HepG2 (cell line): ENCODE data around the gene BTG2. TPM values are rescaled to one million over a fixed set of nuclear protein-coding genes. Genes with fewer than 3 reads are reported as not detected.

Source experiments
- ATAC-seq: fragments of 200-7000 bp; cut with Tn5 transposase; 3 replicates; pipeline ENCODE4 v1.9.1; 2020; ENCODE audit warnings: mild to moderate bottlenecking, moderate library complexity
- BruUV-seq: library from RNA; stranded (reverse); fragments of 400-500 nt; replicated peaks from 2 replicates; lab custom pipeline; 2021; lab: Mats Ljungman, UMichigan
- CTCF ChIA-PET: fragments of 300-600 bp; formaldehyde crosslinking; extraction: SDS; loops from one replicate; lab custom pipeline; 2021; ENCODE audit warnings: low total read pairs, inconsistent platforms, low intra/inter-chr PET ratio; lab: Yijun Ruan, JAX
- POLR2A ChIA-PET: fragments of 350-600 bp; sonication (Branson Sonifier 250); formaldehyde crosslinking; loops from one replicate; lab custom pipeline; 2020; ENCODE audit warnings: antibody characterized with exemption, inconsistent platforms; lab: Yijun Ruan, JAX
- DNase-seq: peaks from one replicate; pipeline ENCODE4 v3.0.0-alpha.2; 2015; ENCODE audit warnings: low spot score
- FAIRE-seq: peaks from 3 replicates; lab custom pipeline; 2011; peaks lifted over from hg19 to GRCh38; lab: Jason Lieb, UNC
- H2AFZ ChIP-seq: one replicate; pipeline ENCODE4 v1.6.1; 2011; ENCODE audit warnings: low read length, inconsistent platforms
- H3K27ac ChIP-seq: fragments of 300-600 bp; 3 replicates; pipeline ENCODE4 v1.8.0; 2011; ENCODE audit warnings: mixed run types, mild to moderate bottlenecking, mixed read lengths, low read length, inconsistent platforms; ENCODE audit not compliant: insufficient read depth; ENCODE audit errors: extremely low read length
- H3K27me3 ChIP-seq, 2 experiments: fragments of 200-600 bp in 1 of 2; 2 replicates in 1 of 2; 3 replicates in 1 of 2; pipeline versions ENCODE4 v1.6.0 to v1.8.0; 2011; ENCODE audit warnings: low read length in 2 of 2, mild to moderate bottlenecking in 2 of 2, moderate library complexity in 2 of 2, inconsistent platforms in 1 of 2; ENCODE audit not compliant: insufficient read depth in 2 of 2, control insufficient read depth in 1 of 2
- H3K36me3 ChIP-seq, 2 experiments: fragments of 200-600 bp in 1 of 2; replicated peaks in 1 of 2; 2 replicates in 1 of 2; 3 replicates in 1 of 2; pipeline versions ENCODE4 v1.5.1 to v1.8.0; 2011; ENCODE audit warnings: low read length in 2 of 2, inconsistent platforms in 1 of 2; ENCODE audit not compliant: insufficient read depth in 2 of 2, control insufficient read depth in 1 of 2
- H3K4me1 ChIP-seq: 2 replicates; pipeline ENCODE4 v1.5.1; 2012; ENCODE audit warnings: low read length, inconsistent platforms; ENCODE audit not compliant: insufficient read depth
- H3K4me2 ChIP-seq: 2 replicates; pipeline ENCODE4 v1.6.0; 2011; ENCODE audit warnings: low read depth, low read length, inconsistent platforms
- H3K4me3 ChIP-seq, 3 experiments: fragments of 200-600 bp in 1 of 3; sonication (generic), shearing (Covaris generic) in 1 of 3; replicated peaks in 1 of 3; 2 replicates each; pipeline ENCODE4 v1.5.1; 2011 to 2016; ENCODE audit warnings: low read length in 3 of 3, inconsistent platforms in 2 of 3, low read depth in 2 of 3, mild to moderate bottlenecking in 2 of 3, control low read depth in 1 of 3, mixed read lengths in 1 of 3; ENCODE audit not compliant: insufficient read depth in 1 of 3
- H3K79me2 ChIP-seq: one replicate; pipeline ENCODE4 v1.6.1; 2011; ENCODE audit warnings: low read length, inconsistent platforms; ENCODE audit not compliant: insufficient read depth
- H3K9ac ChIP-seq: 2 replicates; pipeline ENCODE4 v1.6.0; 2011; ENCODE audit warnings: mild to moderate bottlenecking, low read depth, low read length, inconsistent platforms; ENCODE audit not compliant: insufficient read depth
- H3K9me3 ChIP-seq: 2 replicates; pipeline ENCODE4 v1.5.1; 2012; ENCODE audit warnings: mild to moderate bottlenecking, low read length
- H4K20me1 ChIP-seq: 2 replicates; pipeline ENCODE4 v1.6.0; 2011; ENCODE audit warnings: inconsistent platforms, mild to moderate bottlenecking, low read length, moderate library complexity; ENCODE audit not compliant: insufficient read depth
- ARID2 ChIP-seq: sonication (generic); formaldehyde crosslinking; IDR thresholded peaks from 2 replicates; pipeline ENCODE4 v1.8.1; 2022; ENCODE audit warnings: mild to moderate bottlenecking, missing genetic modification reagents, borderline replicate concordance
- ARNTL ChIP-seq: sonication (generic); formaldehyde crosslinking; IDR thresholded peaks from 2 replicates; pipeline ENCODE4 v1.4.0; 2020; ENCODE audit warnings: mild to moderate bottlenecking, missing genetic modification reagents
- DNMT1 ChIP-seq: sonication (generic); formaldehyde crosslinking; IDR thresholded peaks from 2 replicates; pipeline ENCODE4 v1.5.1; 2020; ENCODE audit warnings: mild to moderate bottlenecking, missing genetic modification reagents
- FOXA1 ChIP-seq, 2 experiments: fragments of 450-650 bp in 1 of 2; sonication (generic) in 1 of 2; formaldehyde crosslinking in 1 of 2; IDR thresholded peaks; 2 replicates each; pipeline versions ENCODE4 v1.4.0 to v1.6.1; 2016 to 2020; ENCODE audit warnings: missing genetic modification reagents in 1 of 2
- GLI4 ChIP-seq: sonication (generic); formaldehyde crosslinking; IDR thresholded peaks from 2 replicates; pipeline ENCODE4 v1.5.1; 2020; ENCODE audit warnings: missing genetic modification reagents, mild to moderate bottlenecking, moderate library complexity, borderline replicate concordance
- HNRNPUL1 ChIP-seq: fragments of 200-400 bp; formaldehyde crosslinking; IDR thresholded peaks from 2 replicates; pipeline ENCODE4 v1.6.1; 2017; ENCODE audit warnings: low read depth, mild to moderate bottlenecking, low read length, moderate library complexity
- IRX3 ChIP-seq: sonication (generic); formaldehyde crosslinking; IDR thresholded peaks from 2 replicates; pipeline ENCODE4 v1.8.1; 2023; ENCODE audit warnings: mild to moderate bottlenecking, low read depth, missing genetic modification reagents, borderline replicate concordance
- KMT2A ChIP-seq: sonication (generic); formaldehyde crosslinking; IDR thresholded peaks from 2 replicates; pipeline ENCODE4 v1.4.0; 2020; ENCODE audit warnings: missing genetic modification reagents
- LCORL ChIP-seq, 2 experiments: fragments of 450-650 bp in 1 of 2; sonication (generic) in 1 of 2; formaldehyde crosslinking in 1 of 2; IDR thresholded peaks; 2 replicates each; pipeline versions ENCODE4 v1.5.0 to v1.6.1; 2017 to 2020; ENCODE audit warnings: antibody characterized with exemption in 1 of 2, missing genetic modification reagents in 1 of 2
- MBD4 ChIP-seq: IDR thresholded peaks from 2 replicates; pipeline ENCODE4 v1.6.1; 2012; ENCODE audit warnings: low read length, inconsistent platforms, borderline replicate concordance
- NFRKB ChIP-seq: fragments of 450-650 bp; IDR thresholded peaks from 2 replicates; pipeline ENCODE4 v1.6.1; 2017
- PHF21A ChIP-seq: sonication (generic); formaldehyde crosslinking; IDR thresholded peaks from 2 replicates; pipeline ENCODE4 v1.5.0; 2020; ENCODE audit warnings: mild to moderate bottlenecking, missing genetic modification reagents
- SOX13 ChIP-seq, 3 experiments: fragments of 450-650 bp in 1 of 3; sonication (generic) in 1 of 3; formaldehyde crosslinking in 1 of 3; IDR thresholded peaks in 2 of 3; conservative IDR thresholded peaks in 1 of 3; 2 replicates each; pipeline versions ENCODE4 v1.5.0 to v1.6.1; 2016 to 2020; ENCODE audit warnings: antibody characterized with exemption in 1 of 3, mild to moderate bottlenecking in 1 of 3, missing compliant biosample characterization in 1 of 3, missing genetic modification reagents in 1 of 3, moderate library complexity in 1 of 3
- TMF1 ChIP-seq: sonication (generic); formaldehyde crosslinking; IDR thresholded peaks from 2 replicates; pipeline ENCODE4 v1.8.1; 2022; ENCODE audit warnings: low read depth, missing genetic modification reagents
- ZNF121 ChIP-seq: sonication (generic); formaldehyde crosslinking; IDR thresholded peaks from 2 replicates; pipeline ENCODE4 v1.5.0; 2020; ENCODE audit warnings: mild to moderate bottlenecking, missing genetic modification reagents
- ZNF547 ChIP-seq: sonication (generic); formaldehyde crosslinking; IDR thresholded peaks from 2 replicates; pipeline ENCODE4 v1.5.1; 2020; ENCODE audit warnings: mild to moderate bottlenecking, missing genetic modification reagents
- ZNF850 ChIP-seq: sonication (generic); formaldehyde crosslinking; conservative IDR thresholded peaks from 2 replicates; pipeline ENCODE4 v1.9.0; 2021; ENCODE audit warnings: mild to moderate bottlenecking, missing genetic modification reagents
- WGBS: methylation state at CpG from one replicate; pipeline ENCODE4 v1.1.6; 2017; ENCODE audit warnings: low lambda C conversion rate; 5-methylcytosine and 5-hydroxymethylcytosine counted together
- in situ Hi-C: cut with HindIII; loops from 2 replicates; pipeline ENCODE4 v1.10.0; 2017; ENCODE audit warnings: low pct_unique_long_range_greater_than_20kb; ENCODE audit not compliant: extremely low pct_ligation_motif_present
- intact Hi-C: fragments of 100-400 bp; cut with micrococcal nuclease; formaldehyde crosslinking; loops from one replicate; pipeline ENCODE4 v1.10.0; 2022; ENCODE audit not compliant: unreplicated experiment
- polyA plus RNA-seq, 8 experiments: library from polyadenylated mRNA; depleted of rRNA in 3 of 8; stranded (reverse) in 7 of 8; unstranded in 1 of 8; fragments of >200 nt; fragmentation: Illumina TruSeq in 4 of 8; extraction: Trizol in 4 of 8; gene quantifications; 2 replicates each; pipeline versions ENCODE4 v1.2.1 to v1.2.3, GENCODE V29; 2011 to 2016; ENCODE audit warnings: low read depth in 4 of 8, missing spikeins in 1 of 8, mixed read lengths in 1 of 8; ENCODE audit not compliant: insufficient read depth in 1 of 8
- total RNA-seq, 5 experiments: library from RNA; depleted of rRNA; stranded (reverse); fragments of >200 nt; fragmentation: Illumina TruSeq; extraction: Trizol; gene quantifications; 2 replicates each; pipeline ENCODE4 v1.2.3, GENCODE V29; 2016; ENCODE audit warnings: low read depth in 1 of 5
- TF ChIP-seq, protein P1 (sequence below): sonication (generic); formaldehyde crosslinking; IDR thresholded peaks from 2 replicates; pipeline ENCODE4 v1.9.0; 2021; ENCODE audit warnings: missing genetic modification reagents, borderline replicate concordance
- TF ChIP-seq, protein P2 (sequence below): IDR thresholded peaks from 2 replicates; pipeline ENCODE4 v1.6.1; 2016; ENCODE audit warnings: low read depth, borderline replicate concordance

The BTG2 gene
- total and polyA plus RNA-seq, 2 of the 13 experiments (the other 11 are each of a cell fraction or from before 2014, with no cell fraction given) = 13.6 to 18.3 TPM

DNA sequence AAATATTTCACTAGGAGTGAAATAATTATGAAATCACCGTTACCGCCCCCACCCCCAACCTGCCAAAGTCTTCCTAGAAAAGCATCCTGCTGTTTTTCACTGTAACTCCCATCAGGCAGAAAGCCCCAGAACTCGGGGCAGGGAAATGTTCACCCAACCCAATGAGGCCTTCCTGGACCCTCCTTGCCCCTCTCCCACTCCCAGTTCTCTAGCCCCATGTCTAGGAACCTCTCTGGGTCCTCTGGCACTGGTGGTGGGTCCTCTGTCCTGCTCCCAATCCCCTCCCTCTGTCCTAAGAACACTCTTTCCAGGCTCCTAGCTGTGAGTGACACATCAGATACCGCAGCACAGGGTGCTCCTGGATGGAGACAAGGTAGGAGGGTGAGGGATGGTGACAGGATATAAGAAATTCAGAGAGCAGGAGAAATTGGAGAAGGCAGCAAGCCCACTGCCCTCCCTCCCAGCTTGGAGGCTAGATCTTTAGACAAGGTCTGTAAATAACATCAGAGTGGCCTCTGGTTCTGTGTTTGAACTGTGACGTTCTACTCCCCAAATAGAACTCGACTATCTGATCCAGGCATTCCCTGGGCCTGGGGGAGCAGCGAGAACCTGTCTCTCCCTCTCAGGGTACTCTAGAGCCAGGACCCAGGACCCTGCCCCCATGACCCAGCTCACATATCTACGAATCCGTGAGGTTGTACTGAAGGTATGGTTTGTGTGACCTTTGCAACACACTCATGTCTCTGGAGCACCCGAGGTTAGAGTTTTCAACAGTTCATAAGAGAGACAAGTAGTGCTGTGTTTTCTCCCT lies 23.3 kb upstream of the BTG2 start:
- ChIA-PET CTCF (no interaction called here), POLR2A (interaction anchor here (1.8 to 2.3 kb wide), 2 partner anchors 9 to 24 kb away, joined by 7 to 11 read pairs; partner anchors contain the start of gene BTG2)
- H3K36me3 ChIP-seq = no peaks in the 10 kb centered on the region
- H3K4me1 ChIP-seq = peaks cover 26% of the 10 kb centered on the region
- WGBS = 3% methylated on average over 7 of the region's 10 CpGs
- no TSS peak for BruUV-seq
- no peaks in the 10 kb centered on the region for H3K9me3 ChIP-seq
- no peak overlapping the region for H3K9ac ChIP-seq
- no peak overlapping the region for H3K27ac ChIP-seq
- ATAC-seq = peak; percentile 67
- peaks cover 0 to 40% of the 10 kb centered on the region in 2 experiments; a peak in 4 of 5 replicates for H3K27me3 ChIP-seq
- H4K20me1 ChIP-seq = no peaks in the 10 kb centered on the region
- in situ Hi-C loops (no loop called here), intact Hi-C loops (no loop called here)
- peak overlapping the region; percentile 46 for H2AFZ ChIP-seq
- FAIRE-seq = peak; percentile 53
- H3K4me3 ChIP-seq = peak overlapping the region in 1 of 3 experiments; percentile 53; a peak in 1 of 6 replicates
- no peaks in the 10 kb centered on the region for H3K79me2 ChIP-seq
- DNase-seq = peak; percentile 29
- H3K4me2 ChIP-seq = peak overlapping the region; percentile 71
- TF ChIP-seq KMT2A (CRISPR knock-in tag) (no peak), GLI4 (CRISPR knock-in tag) (no peak), DNMT1 (CRISPR knock-in tag) (no peak), SOX13 (IDR thresholded peaks at IDR 0.05) (no peak), SOX13 (CRISPR knock-in tag; conservative IDR thresholded peaks at IDR 0.05 in 1 of 2, IDR thresholded peaks at IDR 0.05 in 1 of 2) (0 out of 4 replicates have a peak, but pooled peaks of 1 of the 2 experiments have one; percentile 1), LCORL (IDR thresholded peaks at IDR 0.05) (no peak), LCORL (CRISPR knock-in tag; IDR thresholded peaks at IDR 0.05) (peak; percentile 39; the same call in 1 of the 2 replicates), ZNF121 (no peak), ZNF850 (CRISPR knock-in tag) (no peak), IRX3 (CRISPR knock-in tag) (no peak), NFRKB (no peak), PHF21A (CRISPR knock-in tag) (no peak), HNRNPUL1 (no peak), MBD4 (no peak), FOXA1 (IDR thresholded peaks at IDR 0.05) (no peak), FOXA1 (CRISPR knock-in tag; IDR thresholded peaks at IDR 0.05) (0 out of 2 replicates have a peak, but pooled peaks have one; percentile 9), TMF1 (CRISPR knock-in tag) (no peak), ARID2 (CRISPR knock-in tag) (no peak), ZNF547 (CRISPR knock-in tag) (no peak), ARNTL (CRISPR knock-in tag) (no peak)
- TF ChIP-seq, protein P1, sequence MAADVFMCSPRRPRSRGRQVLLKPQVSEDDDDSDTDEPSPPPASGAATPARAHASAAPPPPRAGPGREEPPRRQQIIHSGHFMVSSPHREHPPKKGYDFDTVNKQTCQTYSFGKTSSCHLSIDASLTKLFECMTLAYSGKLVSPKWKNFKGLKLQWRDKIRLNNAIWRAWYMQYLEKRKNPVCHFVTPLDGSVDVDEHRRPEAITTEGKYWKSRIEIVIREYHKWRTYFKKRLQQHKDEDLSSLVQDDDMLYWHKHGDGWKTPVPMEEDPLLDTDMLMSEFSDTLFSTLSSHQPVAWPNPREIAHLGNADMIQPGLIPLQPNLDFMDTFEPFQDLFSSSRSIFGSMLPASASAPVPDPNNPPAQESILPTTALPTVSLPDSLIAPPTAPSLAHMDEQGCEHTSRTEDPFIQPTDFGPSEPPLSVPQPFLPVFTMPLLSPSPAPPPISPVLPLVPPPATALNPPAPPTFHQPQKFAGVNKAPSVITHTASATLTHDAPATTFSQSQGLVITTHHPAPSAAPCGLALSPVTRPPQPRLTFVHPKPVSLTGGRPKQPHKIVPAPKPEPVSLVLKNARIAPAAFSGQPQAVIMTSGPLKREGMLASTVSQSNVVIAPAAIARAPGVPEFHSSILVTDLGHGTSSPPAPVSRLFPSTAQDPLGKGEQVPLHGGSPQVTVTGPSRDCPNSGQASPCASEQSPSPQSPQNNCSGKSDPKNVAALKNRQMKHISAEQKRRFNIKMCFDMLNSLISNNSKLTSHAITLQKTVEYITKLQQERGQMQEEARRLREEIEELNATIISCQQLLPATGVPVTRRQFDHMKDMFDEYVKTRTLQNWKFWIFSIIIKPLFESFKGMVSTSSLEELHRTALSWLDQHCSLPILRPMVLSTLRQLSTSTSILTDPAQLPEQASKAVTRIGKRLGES = no peak
- TF ChIP-seq, protein P2, sequence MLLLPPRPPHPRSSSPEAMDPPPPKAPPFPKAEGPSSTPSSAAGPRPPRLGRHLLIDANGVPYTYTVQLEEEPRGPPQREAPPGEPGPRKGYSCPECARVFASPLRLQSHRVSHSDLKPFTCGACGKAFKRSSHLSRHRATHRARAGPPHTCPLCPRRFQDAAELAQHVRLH (CRISPR knock-in tag) = no peak
